Activated naive CD4-positive, alpha-beta T cell treated with anti-CD3 and anti-CD28 coated beads, Interleukin-2, amount 10 ng/mL, durations not matched to agents 7 days and 5 days (primary cell): ENCODE measurements around the gene L3MBTL4.
"Not testable (repeated sequence)": the region's sequence is repeated elsewhere in the genome, so short reads cannot be mapped to it uniquely, and the experiment has no call there.

ENCODE experiments used
- CTCF ChIA-PET: fragments of 350-600 bp; sonication (Branson Sonifier 250); formaldehyde crosslinking; loops from one replicate; lab custom pipeline; 2021; ENCODE audit warnings: antibody characterized with exemption; lab: Charles Lee
- DNase-seq: peaks from one replicate; pipeline ENCODE4 v3.0.0-alpha.2; 2020
- H3K27ac Mint-ChIP-seq: one replicate; pipeline ENCODE4 v1.8.0; 2021; ENCODE audit warnings: mild to moderate bottlenecking, moderate library complexity, mixed read lengths
- H3K27me3 Mint-ChIP-seq: one replicate; pipeline ENCODE4 v1.8.0; 2021; ENCODE audit warnings: mild to moderate bottlenecking, mixed read lengths
- H3K36me3 Mint-ChIP-seq: one replicate; pipeline ENCODE4 v1.8.0; 2021; ENCODE audit warnings: mixed read lengths
- H3K4me1 Mint-ChIP-seq: one replicate; pipeline ENCODE4 v1.8.0; 2021; ENCODE audit warnings: mixed read lengths
- H3K4me3 Mint-ChIP-seq: one replicate; pipeline ENCODE4 v1.8.0; 2021; ENCODE audit warnings: mild to moderate bottlenecking, moderate library complexity, mixed read lengths
- H3K9me3 Mint-ChIP-seq: one replicate; pipeline ENCODE4 v1.8.0; 2021; ENCODE audit warnings: mixed read lengths

L3MBTL4 gene

GRCh38 chr18:6158958-6159357, 255.8 kb downstream of the L3MBTL4 start:
- no peaks in the 10 kb centered on the region for H3K27me3 Mint-ChIP-seq
- peaks cover 8% of the 10 kb centered on the region for H3K9me3 Mint-ChIP-seq
- no peaks in the 10 kb centered on the region for H3K4me1 Mint-ChIP-seq
- no peak overlapping the region for H3K4me3 Mint-ChIP-seq
- no peaks in the 10 kb centered on the region for H3K36me3 Mint-ChIP-seq
- H3K27ac Mint-ChIP-seq = no peak overlapping the region
- no peak for DNase-seq
- CTCF ChIA-PET = no interaction called here

GRCh38 chr18:6156446-6156845, 258.3 kb downstream of the L3MBTL4 start:
- Mint-ChIP-seq H3K27ac (no peak overlapping the region), H3K4me1 (no peaks in the 10 kb centered on the region), H3K9me3 (no peaks in the 10 kb centered on the region), H3K27me3 (no peaks in the 10 kb centered on the region), H3K36me3 (no peaks in the 10 kb centered on the region), H3K4me3 (no peak overlapping the region)
- CTCF ChIA-PET = no interaction called here
- no peak for DNase-seq

GRCh38 chr18:6155707-6156106, 259.0 kb downstream of the L3MBTL4 start:
- Mint-ChIP-seq H3K9me3 (no peaks in the 10 kb centered on the region), H3K4me1 (no peaks in the 10 kb centered on the region), H3K27ac (no peak overlapping the region), H3K36me3 (no peaks in the 10 kb centered on the region), H3K4me3 (no peak overlapping the region), H3K27me3 (no peaks in the 10 kb centered on the region)
- CTCF ChIA-PET = no interaction called here
- DNase-seq = no peak

GRCh38 chr18:6150430-6150829, 264.3 kb downstream of the L3MBTL4 start:
- DNase-seq = no peak
- CTCF ChIA-PET = no interaction called here
- Mint-ChIP-seq H3K4me3 (no peak overlapping the region), H3K9me3 (peaks cover 2% of the 10 kb centered on the region), H3K27ac (no peak overlapping the region), H3K36me3 (no peaks in the 10 kb centered on the region), H3K4me1 (no peaks in the 10 kb centered on the region), H3K27me3 (no peaks in the 10 kb centered on the region)

GRCh38 chr18:6146307-6146661, 268.4 kb downstream of the L3MBTL4 start:
- Mint-ChIP-seq H3K4me1 (no peaks in the 10 kb centered on the region), H3K9me3 (peaks cover 2% of the 10 kb centered on the region), H3K36me3 (no peaks in the 10 kb centered on the region), H3K4me3 (no peak overlapping the region), H3K27me3 (no peaks in the 10 kb centered on the region), H3K27ac (no peak overlapping the region)
- CTCF ChIA-PET = no interaction called here
- DNase-seq = no peak

GRCh38 chr18:6145645-6146306, 268.9 kb downstream of the L3MBTL4 start:
- no peak overlapping the region for H3K4me3 Mint-ChIP-seq
- H3K27ac Mint-ChIP-seq = no peak overlapping the region
- no peaks in the 10 kb centered on the region for H3K4me1 Mint-ChIP-seq
- no peak for DNase-seq
- H3K36me3 Mint-ChIP-seq = no peaks in the 10 kb centered on the region
- CTCF ChIA-PET = no interaction called here
- H3K27me3 Mint-ChIP-seq = no peaks in the 10 kb centered on the region
- peaks cover 2% of the 10 kb centered on the region for H3K9me3 Mint-ChIP-seq

- Mint-ChIP-seq H3K27me3 (no peaks in the 10 kb centered on the region), H3K27ac (no peak overlapping the region), H3K4me1 (no peaks in the 10 kb centered on the region), H3K36me3 (no peaks in the 10 kb centered on the region), H3K9me3 (peaks cover 4% of the 10 kb centered on the region), H3K4me3 (no peak overlapping the region)
- CTCF ChIA-PET = no interaction called here
- no peak for DNase-seq
These were observed 275.7 kb downstream of the L3MBTL4 start for GRCh38 chr18:6139007-6139406.

- DNase-seq, H3K27ac Mint-ChIP-seq, H3K4me1 Mint-ChIP-seq, CTCF ChIA-PET, H3K9me3 Mint-ChIP-seq, H3K36me3 Mint-ChIP-seq, H3K27me3 Mint-ChIP-seq, H3K4me3 Mint-ChIP-seq: not testable (repeated sequence)
These were observed 278.8 kb downstream of the L3MBTL4 start for GRCh38 chr18:6135901-6136300.

GRCh38 chr18:6135029-6135428, 279.7 kb downstream of the L3MBTL4 start:
- H3K27me3 Mint-ChIP-seq, H3K4me1 Mint-ChIP-seq, CTCF ChIA-PET, H3K4me3 Mint-ChIP-seq, H3K36me3 Mint-ChIP-seq, DNase-seq, H3K27ac Mint-ChIP-seq, H3K9me3 Mint-ChIP-seq: not testable (repeated sequence)

GRCh38 chr18:6132751-6133368, 281.9 kb downstream of the L3MBTL4 start:
- H3K27me3 Mint-ChIP-seq = no peaks in the 10 kb centered on the region
- H3K4me3 Mint-ChIP-seq = no peak overlapping the region
- H3K9me3 Mint-ChIP-seq = peaks cover 4% of the 10 kb centered on the region
- H3K4me1 Mint-ChIP-seq = no peaks in the 10 kb centered on the region
- no peak overlapping the region for H3K27ac Mint-ChIP-seq
- CTCF ChIA-PET = no interaction called here
- DNase-seq = no peak
- no peaks in the 10 kb centered on the region for H3K36me3 Mint-ChIP-seq

GRCh38 chr18:6120820-6121279, 293.9 kb downstream of the L3MBTL4 start:
- Mint-ChIP-seq H3K27me3 (no peaks in the 10 kb centered on the region), H3K9me3 (no peaks in the 10 kb centered on the region), H3K4me1 (no peaks in the 10 kb centered on the region), H3K36me3 (no peaks in the 10 kb centered on the region), H3K27ac (no peak overlapping the region), H3K4me3 (no peak overlapping the region)
- CTCF ChIA-PET = no interaction called here
- DNase-seq = no peak

- H3K36me3 Mint-ChIP-seq = no peaks in the 10 kb centered on the region
These were observed 294.9 kb downstream of the L3MBTL4 start for GRCh38 chr18:6119761-6120160.

GRCh38 chr18:6118080-6118479, 296.6 kb downstream of the L3MBTL4 start:
- no peak overlapping the region for H3K27ac Mint-ChIP-seq

More at GRCh38 chr18:6119761-6120160, 294.9 kb downstream of the L3MBTL4 start:
- no peak overlapping the region for H3K27ac Mint-ChIP-seq
- no peaks in the 10 kb centered on the region for H3K9me3 Mint-ChIP-seq
- H3K27me3 Mint-ChIP-seq = no peaks in the 10 kb centered on the region
- DNase-seq = no peak
- H3K4me1 Mint-ChIP-seq = no peaks in the 10 kb centered on the region
- no peak overlapping the region for H3K4me3 Mint-ChIP-seq
- CTCF ChIA-PET = no interaction called here

GRCh38 chr18:6115710-6116109, 299.0 kb downstream of the L3MBTL4 start:
- no peaks in the 10 kb centered on the region for H3K27me3 Mint-ChIP-seq
- H3K36me3 Mint-ChIP-seq = no peaks in the 10 kb centered on the region
- CTCF ChIA-PET = no interaction called here
- H3K9me3 Mint-ChIP-seq = no peaks in the 10 kb centered on the region
- H3K4me3 Mint-ChIP-seq = no peak overlapping the region
- no peak overlapping the region for H3K27ac Mint-ChIP-seq
- no peaks in the 10 kb centered on the region for H3K4me1 Mint-ChIP-seq
- no peak for DNase-seq

More at GRCh38 chr18:6118080-6118479, 296.6 kb downstream of the L3MBTL4 start:
- H3K36me3 Mint-ChIP-seq = no peaks in the 10 kb centered on the region
- CTCF ChIA-PET = no interaction called here
- no peak for DNase-seq
- no peak overlapping the region for H3K4me3 Mint-ChIP-seq
- H3K9me3 Mint-ChIP-seq = no peaks in the 10 kb centered on the region
- H3K4me1 Mint-ChIP-seq = no peaks in the 10 kb centered on the region
- H3K27me3 Mint-ChIP-seq = no peaks in the 10 kb centered on the region

GRCh38 chr18:6113650-6114049, 301.1 kb downstream of the L3MBTL4 start:
- H3K9me3 Mint-ChIP-seq = no peaks in the 10 kb centered on the region
- CTCF ChIA-PET = no interaction called here
- no peaks in the 10 kb centered on the region for H3K27me3 Mint-ChIP-seq
- H3K4me1 Mint-ChIP-seq = no peaks in the 10 kb centered on the region
- H3K36me3 Mint-ChIP-seq = no peaks in the 10 kb centered on the region
- no peak for DNase-seq
- H3K27ac Mint-ChIP-seq = no peak overlapping the region
- H3K4me3 Mint-ChIP-seq = no peak overlapping the region
